Measurements from ENCODE around the gene HSPA8.
"Not testable (repeated sequence)": the region's sequence is repeated elsewhere in the genome, so short reads cannot be mapped to it uniquely, and the experiment has no call there.

HSPA8 gene

GRCh38 chr11:123069908-123070821 lies 8.2 kb upstream of the HSPA8 start:
- no peak for DNase-seq

DNA sequence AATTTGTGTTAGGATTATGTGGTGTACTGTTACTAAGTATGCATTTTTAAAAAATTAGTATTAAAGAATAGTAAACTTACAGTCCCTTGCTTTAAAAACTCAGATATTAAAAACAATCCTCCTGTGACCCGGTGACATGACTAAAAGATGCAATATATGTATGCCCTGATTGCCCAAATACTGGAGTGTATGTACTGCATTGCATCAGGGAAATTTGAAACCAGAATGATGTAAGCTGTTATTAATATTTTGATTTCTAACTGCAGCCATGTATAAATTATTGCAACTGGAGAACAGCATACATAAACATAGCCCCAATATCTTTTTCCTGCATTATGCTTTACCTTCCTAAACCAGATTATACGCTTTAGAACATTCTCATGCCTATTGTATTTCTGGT lies 3.7 kb upstream of the HSPA8 start:
- no peak for DNase-seq

DNA sequence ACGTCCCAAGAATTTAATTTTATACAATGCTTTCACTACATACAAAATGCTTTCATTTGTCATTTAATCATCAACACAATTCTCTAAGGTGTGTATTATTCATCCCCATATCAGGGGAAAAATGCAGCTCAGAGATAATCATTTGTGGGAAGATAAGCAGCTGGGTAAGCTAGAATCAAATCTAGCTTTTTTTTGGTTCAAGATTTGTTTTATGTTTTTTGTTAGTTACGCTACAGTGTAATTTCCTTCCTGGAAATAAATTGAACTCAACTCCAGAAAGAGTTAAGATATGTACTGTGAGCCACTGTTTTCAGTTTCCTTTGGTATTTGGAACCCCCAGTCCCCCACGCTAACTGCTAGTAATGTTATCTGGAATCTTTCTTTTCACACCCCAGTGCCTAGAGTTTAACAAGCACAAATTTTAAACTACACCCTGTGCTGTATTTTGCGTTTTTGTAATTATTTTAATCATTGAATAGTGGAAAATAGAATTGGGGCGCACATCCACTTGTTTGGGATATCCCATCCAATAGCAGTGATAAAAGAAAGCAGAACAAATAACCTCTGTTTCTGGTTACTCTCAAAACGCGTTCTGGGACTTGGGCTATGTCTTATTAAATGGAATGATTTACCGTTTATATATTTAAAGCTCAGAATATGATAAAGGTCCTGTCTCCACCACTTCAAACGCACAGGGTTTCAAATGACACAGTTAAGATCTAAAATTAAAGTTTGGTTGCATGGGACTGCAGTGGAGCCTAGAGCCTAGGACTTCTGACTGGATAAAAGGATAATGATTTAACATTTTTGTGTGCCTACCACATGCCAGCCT lies 2.1 kb upstream of the HSPA8 start:
- DNase-seq: no peak

- DNase-seq: no peak
These were observed 1.2 kb upstream of the HSPA8 start for GRCh38 chr11:123062892-123063825.

DNA sequence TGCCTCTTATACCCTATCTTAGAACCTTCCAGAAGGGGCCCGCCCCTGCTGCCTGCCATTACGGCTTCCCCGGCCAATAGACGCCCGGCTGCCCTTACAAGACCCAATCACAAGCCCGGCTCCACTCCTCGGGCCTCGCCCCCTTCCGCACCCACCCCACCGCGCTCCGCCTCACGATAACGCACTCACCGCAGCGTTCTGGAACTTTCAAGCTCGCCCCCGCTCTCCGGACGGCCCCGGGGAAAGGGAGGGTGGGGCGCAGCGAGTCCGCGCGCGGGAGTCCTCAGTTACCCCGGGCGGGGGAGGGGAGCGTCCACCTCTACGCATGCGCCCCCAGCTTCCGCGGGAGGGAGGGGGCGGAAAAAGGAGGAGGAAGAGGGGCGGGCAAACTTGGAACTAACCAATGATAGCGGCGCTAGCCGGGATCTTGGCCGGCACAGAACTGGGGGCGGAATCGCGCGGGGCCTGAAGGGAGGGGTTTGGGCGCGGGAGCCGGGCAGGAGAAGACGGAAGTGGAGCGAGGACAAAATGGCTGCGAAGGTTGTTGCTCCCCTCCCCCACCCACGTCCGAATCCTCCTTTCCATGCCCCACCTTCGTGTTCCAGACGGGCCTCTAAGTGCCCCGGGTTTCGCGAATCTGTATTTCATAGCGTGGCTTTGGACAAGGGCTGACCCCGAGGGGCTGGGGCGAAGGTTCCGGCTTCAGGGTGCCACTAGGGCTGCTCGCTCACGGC lies 389 bp upstream of the HSPA8 start:
- DNase-seq: peak; percentile 96

- no peak for DNase-seq
These were observed 1.5 kb downstream of the HSPA8 start for GRCh38 chr11:123060277-123061000.

DNA sequence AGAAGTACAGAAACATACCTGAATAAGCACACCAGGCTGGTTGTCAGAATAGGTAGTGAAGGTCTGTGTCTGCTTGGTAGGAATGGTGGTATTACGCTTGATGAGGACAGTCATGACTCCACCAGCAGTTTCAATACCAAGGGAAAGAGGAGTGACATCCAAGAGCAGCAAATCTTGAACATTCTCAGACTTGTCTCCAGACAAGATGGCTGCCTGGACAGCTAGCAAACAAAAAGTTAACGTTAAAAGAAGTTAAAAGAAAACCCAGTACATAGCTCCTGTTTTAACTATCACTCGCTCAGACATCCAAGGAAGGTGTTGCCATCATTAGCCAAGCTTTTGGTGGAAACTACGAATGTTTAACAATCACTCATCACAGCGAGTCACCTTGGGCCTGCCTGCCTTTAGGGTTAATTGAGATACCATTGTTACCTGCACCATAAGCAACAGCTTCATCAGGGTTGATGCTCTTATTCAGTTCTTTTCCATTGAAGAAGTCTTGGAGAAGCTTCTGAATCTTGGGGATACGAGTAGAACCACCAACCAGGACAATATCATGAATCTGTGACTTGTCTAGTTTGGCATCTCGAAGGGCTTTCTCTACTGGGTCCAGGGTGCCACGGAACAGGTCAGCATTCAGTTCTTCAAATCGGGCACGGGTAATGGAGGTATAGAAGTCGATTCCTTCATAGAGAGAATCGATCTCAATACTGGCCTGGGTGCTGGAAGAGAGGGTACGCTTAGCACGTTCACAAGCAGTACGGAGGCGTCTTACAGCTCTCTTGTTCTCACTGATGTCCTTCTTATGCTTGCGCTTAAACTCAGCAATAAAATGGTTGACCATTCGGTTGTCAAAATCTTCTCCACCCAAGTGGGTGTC lies 2.7 kb downstream of the HSPA8 start:
- DNase-seq: not testable (repeated sequence)

DNA sequence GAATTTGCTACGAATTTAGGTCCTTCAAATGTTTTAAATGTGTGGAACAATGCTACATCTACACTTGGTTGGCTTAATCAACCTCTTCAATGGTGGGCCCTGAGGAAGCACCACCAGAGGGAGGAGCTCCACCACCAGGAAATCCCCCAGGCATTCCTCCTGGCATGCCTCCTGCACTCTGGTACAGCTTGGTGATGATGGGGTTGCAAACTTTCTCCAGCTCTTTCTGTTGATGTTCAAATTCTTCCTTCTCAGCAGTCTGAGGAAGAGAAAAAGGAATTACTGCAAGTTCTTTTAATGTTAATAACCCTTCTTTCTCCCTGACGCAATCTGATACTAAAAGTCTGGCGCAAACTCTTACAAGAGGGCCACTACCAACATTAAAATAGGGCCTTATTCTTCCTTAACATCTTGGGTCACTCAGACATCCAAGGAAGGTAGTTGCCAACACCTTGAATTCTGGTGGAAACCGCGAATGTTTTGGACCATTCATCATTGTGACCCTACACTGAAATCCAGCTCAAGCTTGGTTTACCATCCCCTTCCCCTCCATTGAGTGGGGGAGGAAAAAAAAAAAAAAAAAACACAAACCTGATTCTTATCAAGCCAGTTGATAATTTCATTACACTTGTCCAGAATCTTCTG lies 4.2 kb downstream of the HSPA8 start:
- no peak for DNase-seq

- DNase-seq: no peak
These were observed 5.0 kb downstream of the HSPA8 start for GRCh38 chr11:123056835-123057491.

DNA sequence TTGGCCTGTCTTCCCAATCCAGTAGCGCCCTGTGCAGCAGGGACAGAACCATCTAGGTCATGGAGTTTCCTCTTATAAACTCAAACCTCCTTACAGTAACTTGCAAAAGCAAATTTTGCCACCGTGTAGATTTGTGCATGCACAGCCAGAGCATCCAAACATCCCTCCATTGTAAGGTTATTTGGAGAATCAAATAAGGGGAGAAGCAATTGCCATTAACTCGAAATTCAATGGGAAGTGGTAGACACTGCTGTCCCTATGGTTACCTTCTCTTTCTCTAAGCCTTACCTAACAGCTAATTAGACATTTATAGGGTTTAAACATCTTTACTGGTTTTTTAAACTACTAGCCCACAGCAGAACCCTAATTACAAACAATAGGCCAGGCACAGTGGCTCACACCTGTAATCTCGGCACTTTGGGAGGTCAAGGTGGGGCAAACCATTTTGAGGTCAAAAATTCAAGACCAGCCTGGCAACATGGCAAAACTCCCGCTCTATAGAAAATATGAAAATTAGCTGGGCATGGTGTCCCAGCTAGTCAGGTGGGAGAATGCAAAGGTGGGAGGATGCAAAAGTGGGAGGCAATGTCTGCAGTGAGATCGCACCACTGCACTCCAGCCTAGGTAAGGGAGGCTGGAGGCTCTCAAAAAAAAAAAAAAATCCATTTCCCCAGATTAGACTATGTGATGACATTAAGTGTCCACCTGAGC lies 6.6 kb downstream of the HSPA8 start:
- no peak for DNase-seq

DNA sequence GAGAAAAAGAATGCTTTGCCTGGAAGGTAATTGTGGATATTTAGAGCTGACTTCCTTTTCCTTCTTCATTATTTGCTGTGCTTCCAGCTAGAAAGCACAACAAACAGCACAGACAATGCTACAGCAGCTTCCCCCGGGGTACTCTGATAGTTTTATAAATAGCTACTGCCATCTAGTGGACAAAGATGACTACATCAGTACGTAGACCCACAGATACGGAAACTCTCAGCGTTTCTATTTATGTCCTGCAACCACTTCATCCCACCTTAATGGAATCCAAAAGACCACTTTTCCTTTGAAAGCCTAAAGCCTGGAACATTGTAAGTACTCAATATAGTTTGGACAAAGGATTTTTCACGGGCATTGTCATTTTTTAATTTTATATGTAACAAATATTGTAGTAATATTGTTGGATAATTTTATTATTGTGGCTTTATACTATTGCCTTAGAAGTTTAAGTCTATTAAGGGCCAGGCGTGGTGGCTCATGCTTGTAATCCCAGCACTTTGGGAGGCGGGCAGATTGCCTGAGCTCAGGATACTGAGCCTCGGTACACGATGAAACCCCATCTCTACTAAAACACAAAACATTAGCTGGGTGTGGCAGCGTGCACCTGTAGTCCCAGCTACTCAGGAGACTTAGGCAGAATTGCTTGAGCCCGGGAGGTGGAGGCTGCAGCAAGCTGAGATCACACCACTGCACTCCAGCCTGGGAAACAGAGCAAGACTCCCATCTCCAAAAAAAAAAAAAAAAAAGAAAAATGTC lies 7.5 kb downstream of the HSPA8 start:
- DNase-seq: peak; percentile 26

- no peak for DNase-seq
These were observed 8.8 kb downstream of the HSPA8 start for GRCh38 chr11:123052901-123053721.

DNA sequence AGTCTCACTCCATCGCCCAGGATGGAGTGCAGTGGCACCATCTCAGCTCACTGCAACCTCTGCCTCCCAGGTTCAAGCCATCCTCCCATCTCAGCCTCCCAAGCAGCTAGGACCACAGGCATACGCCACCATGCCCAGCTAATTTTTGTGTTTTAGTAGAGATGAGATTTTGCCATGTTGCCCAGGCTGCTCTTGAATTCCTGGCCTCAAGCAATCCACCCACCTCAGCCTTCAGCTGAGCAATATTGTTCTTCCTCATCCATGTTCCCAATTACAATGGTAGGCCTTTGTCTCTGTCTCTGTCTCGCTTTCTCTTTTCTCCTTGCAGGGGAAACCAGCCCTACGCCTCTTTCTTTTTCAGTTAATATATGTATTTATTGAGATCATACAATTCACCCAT lies 10.3 kb downstream of the HSPA8 start:
- no peak for DNase-seq

DNA sequence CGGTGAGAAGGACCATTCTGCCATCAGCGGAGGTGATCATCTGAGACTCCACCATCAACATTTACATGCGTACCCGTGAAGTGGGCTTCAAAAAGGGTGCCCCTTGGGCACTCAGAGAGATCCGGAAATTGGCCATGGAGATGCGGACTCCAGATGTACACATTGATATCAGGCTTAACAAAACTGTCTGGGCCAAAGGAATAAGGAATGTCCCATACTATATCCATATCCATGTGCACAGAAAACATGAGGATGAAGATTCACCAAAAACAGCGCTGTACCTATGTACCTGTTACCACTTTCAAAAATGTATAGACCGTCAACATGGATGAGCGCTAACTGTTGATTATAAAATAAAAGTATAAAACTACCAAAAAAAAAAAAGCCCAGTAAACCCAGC lies 10.8 kb downstream of the HSPA8 start:
- DNase-seq: no peak

- no peak for DNase-seq
These were observed 14.0 kb downstream of the HSPA8 start for GRCh38 chr11:123047947-123048293.

GRCh38 chr11:123047266-123047946 lies 14.5 kb downstream of the HSPA8 start:
- no peak for DNase-seq

Data from SIG-M5 (cell line).